T-helper 2 cell treated with Interferon-gamma antibody and Interleukin-4, amounts not matched to agents 100 ng/mL and 5 ng/mL, for 36 hours (primary cell): ENCODE data around the gene CACNA1F. TPM values are rescaled to one million over a fixed set of nuclear protein-coding genes. Genes with fewer than 3 reads are reported as not detected.

ENCODE experiments used
- intact Hi-C: fragments of 100-400 bp; cut with micrococcal nuclease; formaldehyde crosslinking; loops from one replicate; pipeline ENCODE4 v1.15.1; 2023
- total RNA-seq: library from RNA; stranded (reverse); gene quantifications from 2 replicates; pipeline ENCODE4 v1.2.3, GENCODE V29; 2022

CACNA1F gene
- 0.14 and 0.36 TPM in 2 replicates for total RNA-seq

DNA sequence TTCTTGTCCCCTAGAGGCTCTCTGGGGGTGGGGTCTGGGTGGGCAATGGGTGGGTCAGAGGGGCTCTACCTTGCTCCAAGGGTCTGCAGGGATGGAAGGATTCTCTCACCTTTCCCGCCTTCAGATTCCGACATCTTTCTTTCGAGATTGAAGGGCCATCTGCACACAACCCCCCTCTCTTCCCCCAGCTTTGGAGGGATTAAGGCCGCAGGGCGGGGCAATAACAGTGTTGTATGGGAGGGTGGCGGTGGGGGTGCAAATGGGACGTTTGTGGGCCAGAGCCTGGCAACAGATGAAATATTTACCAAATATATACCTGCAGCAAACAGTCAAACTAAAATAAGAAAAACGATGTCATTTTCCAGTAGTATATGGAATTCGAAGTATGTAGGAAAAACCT, at the start of gene CACNA1F:
Gene CACNA1F, minus strand, starts transcription at position 165 of the 400 bp plus-strand sequence. Its CDS starts 31 bp downstream, at position 134.
- intact Hi-C loops = no loop called here

DNA sequence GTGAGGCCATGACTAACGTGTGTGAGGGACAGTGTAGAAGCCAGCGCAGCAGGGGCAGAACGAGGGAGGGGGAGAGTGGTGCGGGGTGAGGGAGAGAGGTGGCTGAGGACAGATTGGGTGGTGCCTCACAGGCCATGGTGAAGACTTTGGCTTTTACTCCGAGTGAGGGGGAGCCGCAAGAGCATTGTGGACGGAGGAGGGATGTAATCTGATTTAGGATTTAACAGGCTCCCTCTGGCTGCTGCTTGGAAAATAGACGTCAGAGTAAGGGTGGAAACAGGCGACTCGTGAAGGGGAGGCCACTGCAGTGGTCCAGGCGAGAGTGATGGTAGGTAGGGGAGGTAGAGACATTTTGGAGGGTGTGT, 49.5 kb upstream of the CACNA1F start:
- intact Hi-C loops = no loop called here

DNA sequence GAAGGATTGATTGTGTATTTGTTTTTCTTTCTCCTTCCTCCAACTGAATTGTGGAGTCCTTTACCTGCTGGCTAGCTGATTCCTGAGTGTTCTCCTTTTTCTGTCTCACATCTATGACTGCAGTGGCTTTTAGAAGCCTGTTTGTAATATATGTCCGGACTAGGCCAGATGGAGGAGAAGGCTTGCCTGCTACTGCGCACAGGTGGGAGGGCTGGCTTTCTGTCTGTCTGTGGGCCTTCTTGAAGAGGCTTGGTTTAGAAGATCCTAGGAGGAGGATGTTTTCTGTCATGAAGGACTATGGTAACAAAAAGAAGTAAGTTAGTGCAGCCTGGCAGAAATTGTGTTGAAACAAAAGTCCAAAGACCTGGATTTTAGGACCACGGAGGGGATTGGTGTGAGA, 44.9 kb upstream of the CACNA1F start:
- intact Hi-C loops = loop anchor here (1.0 kb wide), 1 partner anchor 31 kb away; no protein-coding TSS in a partner anchor

DNA sequence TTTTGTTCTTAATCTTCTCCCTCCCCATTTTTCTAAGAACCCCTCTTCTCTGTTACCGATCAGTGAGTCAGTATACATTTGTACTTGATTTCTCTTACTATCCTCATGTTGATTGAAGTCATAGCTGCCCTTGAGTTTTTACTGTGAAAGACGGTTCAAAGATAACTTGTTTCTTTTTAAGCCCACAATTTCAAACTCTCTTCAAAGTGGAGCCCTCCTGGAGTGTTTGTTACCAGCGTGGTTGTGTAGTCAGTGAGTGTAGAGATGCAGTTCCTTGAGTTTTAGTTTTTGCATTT, 44.3 kb upstream of the CACNA1F start:
- intact Hi-C loops = no loop called here

DNA sequence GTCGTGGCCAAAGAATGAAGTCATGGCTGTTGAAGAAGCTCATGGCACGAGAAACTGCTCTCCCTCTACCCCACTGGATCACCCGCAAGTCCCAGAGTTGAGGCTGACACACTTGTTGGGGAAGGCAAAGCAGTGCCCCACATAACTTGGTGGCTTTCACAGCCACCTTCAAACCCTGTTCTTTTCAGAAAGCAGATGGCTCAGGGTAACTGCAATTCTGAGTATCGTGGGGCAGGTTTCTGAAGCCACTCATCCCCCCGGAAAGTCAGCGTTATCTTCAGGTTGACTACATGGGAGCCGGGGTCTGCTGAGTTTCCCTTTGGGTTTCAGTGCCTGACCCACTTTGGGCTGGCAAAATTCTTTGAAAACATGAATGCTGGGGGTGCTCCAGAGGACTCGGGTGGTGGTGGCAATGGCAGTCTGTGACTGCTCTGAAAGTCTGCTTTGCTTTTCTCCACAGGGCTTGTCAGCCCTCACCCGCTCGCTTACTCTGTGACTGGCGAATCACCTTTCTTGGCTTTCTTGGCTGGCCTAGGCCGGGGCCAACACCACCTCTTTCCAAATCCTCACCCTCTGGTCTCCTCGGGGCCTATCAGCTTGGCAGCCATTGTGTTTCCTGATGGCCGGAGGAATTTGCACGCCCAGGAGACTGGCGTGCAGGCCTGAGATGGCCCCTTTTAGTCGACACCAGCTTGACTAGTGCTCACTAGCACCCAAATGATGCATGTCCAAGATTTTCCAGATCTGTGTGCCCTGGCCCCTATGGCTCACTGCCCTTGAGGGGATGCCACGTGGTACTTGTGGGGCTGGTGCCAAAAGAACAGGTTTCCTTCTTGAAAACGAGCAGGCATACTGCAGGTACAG, 43.8 kb upstream of the CACNA1F start:
- intact Hi-C loops = no loop called here

DNA sequence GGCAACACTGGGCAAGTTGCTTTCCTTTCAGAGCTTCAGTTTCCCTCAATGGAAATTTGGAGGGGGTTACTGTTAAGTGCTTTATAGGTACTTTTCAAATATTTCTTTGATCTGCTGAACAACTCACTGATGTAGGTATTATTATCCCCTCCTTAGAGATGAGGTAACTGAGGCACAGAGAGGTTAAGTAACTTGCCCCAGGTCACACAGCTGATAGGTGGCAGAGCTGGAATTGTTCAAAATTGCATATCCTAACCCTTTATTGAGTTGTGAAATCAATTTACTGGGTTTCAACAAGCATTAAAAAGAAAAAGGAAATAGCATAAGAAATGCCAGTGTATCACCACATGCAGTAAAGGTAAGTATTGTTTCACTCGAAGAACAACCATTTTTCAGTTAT, 43.1 kb upstream of the CACNA1F start:
- intact Hi-C loops = no loop called here

DNA sequence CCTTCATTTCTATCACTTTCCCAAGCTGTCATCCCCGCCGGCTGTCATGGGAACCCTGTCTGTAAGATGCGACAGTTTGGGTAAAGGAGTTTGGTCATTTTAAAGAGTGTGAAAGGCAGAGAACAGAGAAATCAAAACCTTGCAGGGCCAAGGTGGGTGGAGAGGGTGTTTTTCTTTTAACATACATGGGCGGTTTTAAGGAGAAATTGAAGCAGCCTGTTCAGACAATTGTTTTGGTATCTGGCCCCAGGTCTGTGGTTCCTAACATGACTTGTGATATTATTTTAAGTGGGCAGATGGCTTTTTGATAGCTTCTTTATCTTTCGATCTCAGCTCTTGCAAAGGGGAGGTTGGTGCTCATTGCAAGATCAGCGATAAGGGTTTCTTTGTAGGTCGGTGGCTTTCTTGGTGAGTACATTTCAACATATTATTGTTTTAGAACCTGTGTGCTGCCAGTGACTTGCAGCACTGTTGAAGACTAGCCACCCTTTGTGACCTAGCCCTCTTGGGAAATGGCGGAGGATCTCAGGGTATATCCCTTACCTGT, 40.1 kb upstream of the CACNA1F start:
- intact Hi-C loops = loop anchor here (1.0 to 5.0 kb wide), 2 partner anchors 38 to 336 kb away; partner anchors contain the start of gene CCDC22

DNA sequence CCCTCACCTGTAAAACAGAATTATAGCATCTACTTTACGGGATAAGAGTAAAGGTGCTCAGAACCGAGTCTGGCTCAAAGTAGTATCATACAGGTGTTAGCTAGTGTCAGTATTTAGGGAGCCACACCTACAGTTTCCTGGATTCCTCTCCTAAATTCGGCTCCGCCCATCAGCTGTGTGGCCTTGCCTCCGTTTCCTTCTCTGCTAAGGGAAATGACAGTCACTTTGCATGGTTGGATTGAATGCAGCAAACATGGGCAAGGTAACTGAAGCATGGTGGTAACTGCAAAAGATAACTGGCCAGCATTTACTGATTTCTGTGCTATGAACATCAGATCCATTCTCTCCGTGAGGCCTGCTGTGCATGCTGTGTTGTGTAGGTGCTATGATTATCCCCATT, 39.3 kb upstream of the CACNA1F start:
- intact Hi-C loops = loop anchor here (5.0 kb wide), 1 partner anchor 335 kb away; no protein-coding TSS in a partner anchor

DNA sequence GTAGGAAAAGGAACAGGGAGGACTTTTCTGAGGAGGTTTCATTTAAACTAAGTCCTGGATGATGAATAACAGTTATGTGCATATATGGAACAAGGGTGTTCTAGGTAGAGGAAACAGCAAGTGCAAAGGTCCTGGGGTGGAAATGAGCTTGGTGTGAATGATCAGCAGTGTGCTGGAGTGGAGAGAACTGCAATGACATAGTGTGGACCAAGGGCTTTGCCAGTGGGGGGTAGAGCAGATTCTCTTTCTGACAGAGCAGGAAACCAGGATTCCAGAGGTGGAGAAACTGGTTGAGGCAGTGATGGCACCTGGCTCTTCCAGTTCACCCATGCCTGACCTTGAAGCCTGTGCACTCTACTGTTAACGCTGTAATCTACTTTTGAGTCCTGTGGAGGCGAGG, 38.2 kb upstream of the CACNA1F start:
- intact Hi-C loops = loop anchor here (5.0 kb wide), 1 partner anchor 334 kb away; no protein-coding TSS in a partner anchor

DNA sequence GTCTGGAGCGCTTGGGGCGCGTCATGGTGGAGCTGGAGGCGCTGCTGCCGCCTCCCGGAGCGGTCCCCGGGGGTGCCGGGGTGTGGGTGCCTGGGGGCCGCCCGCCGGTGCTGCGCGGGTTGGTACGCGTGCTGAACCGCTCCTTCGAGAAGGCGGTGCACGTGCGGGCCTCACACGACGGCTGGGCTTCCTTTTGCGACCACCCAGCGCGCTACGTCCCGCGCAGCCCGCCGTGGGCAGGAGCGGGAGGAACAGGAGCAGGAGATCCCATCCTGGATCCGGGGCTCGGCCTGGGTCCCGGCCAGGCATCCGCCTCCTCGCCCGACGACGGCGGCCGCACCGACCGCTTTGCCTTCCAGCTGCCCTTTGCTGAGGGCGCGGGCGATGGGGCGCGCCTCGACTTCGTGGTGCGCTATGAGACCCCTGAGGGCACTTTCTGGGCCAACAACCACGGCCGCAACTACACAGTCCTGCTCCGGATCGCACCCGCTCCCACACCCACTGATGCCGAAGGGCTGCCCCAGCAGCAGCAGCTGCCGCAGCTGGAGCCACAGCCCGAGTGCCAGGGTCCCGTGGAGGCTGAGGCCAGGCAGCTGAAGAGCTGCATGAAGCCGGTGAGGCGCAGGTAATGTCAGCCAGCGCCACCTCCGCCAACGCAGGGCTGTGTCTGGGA, 37.2 kb upstream of the CACNA1F start:
- intact Hi-C loops = loop anchor here (5.0 kb wide), 1 partner anchor 333 kb away; no protein-coding TSS in a partner anchor

DNA sequence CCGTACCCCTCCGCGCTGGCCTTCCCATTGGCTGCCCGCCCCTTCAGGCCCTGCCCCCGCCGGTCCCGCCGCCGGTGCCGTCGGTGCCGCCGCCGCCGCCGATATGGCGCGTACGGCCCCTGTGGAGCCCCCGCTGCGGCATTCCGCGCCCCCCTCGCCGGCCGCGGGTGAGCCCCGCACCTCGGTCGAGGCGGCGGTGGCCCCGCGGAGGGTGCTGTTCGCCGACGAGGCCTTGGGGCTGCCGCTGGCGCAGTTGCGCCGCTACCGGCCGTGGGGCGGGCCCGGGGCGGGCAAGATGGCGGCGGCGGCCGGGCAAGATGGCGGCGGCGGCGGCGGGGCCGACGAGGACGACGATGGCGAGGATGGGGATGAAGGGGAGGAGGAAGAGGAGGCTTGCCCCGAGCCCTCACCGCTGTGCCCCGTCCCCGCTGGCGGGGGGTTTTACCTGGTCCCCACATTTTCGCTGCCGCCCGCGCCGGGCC, 36.7 kb upstream of the CACNA1F start, which contains the start of gene PPP1R3F:
Gene PPP1R3F, plus strand, starts transcription at position 27 of the 482 bp plus-strand sequence. Its CDS starts 77 bp downstream, at position 104.
- intact Hi-C loops = loop anchor here (1.0 to 5.0 kb wide), 6 partner anchors 35 to 749 kb away; partner anchors contain the start of genes CCDC22, EBP and SYP

DNA sequence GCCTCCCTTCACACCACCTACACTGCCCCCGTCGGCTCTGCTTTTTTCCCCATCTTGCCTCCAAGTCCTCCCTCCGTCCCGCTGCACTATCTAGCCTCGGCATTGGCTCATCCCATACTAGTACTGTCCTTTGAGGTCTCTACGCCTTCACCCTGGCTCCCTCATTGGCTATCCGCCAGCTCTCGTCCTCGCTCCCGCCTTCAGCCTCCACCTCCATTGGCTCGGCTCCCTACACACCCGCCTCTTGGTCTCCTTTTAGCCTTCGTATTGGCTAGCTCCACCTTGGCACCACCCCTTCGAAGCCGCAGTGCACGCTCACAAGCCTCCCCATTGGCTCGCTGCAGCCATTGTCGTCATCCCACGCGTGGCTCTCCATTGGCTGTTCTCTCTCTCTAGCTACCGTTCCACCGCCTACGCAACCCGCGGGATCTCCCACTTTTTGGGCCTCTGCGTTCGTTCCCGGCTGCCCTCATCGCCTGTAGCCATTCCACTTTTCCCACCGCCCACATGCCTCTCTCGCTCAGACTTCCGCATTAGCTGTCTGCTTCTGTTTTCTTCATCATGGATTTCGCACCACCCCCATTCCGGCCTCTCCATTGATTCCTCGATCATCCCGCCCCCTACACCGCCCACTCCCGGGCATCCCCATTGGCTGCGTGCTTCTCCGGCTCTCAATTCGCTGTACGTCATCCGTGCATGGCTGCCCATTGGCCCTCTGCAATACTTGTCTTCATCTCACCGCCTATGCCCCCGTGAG, 36.0 kb upstream of the CACNA1F start:
- intact Hi-C loops = loop anchor here (1.0 to 2.0 kb wide), 5 partner anchors 34 to 748 kb away; partner anchors contain the start of genes CCDC22, EBP and SYP

DNA sequence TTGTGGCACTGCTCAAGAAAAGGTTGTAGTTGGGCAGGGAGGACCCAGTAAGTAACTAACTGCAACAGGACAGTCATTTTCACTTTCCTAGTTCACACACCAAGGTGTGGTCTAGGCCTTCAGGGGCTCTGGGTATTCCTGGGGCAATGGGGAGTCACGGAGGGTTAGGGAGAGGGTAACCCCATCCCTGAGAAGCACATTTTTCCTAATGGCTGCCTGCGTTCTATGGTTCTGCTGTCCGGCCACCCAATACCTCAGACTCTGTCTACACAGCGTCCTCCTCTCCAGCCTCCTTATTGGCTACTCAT, 35.5 kb upstream of the CACNA1F start:
- intact Hi-C loops = loop anchor here (1.0 to 2.0 kb wide), 5 partner anchors 33 to 747 kb away; partner anchors contain the start of genes CCDC22, EBP and SYP

DNA sequence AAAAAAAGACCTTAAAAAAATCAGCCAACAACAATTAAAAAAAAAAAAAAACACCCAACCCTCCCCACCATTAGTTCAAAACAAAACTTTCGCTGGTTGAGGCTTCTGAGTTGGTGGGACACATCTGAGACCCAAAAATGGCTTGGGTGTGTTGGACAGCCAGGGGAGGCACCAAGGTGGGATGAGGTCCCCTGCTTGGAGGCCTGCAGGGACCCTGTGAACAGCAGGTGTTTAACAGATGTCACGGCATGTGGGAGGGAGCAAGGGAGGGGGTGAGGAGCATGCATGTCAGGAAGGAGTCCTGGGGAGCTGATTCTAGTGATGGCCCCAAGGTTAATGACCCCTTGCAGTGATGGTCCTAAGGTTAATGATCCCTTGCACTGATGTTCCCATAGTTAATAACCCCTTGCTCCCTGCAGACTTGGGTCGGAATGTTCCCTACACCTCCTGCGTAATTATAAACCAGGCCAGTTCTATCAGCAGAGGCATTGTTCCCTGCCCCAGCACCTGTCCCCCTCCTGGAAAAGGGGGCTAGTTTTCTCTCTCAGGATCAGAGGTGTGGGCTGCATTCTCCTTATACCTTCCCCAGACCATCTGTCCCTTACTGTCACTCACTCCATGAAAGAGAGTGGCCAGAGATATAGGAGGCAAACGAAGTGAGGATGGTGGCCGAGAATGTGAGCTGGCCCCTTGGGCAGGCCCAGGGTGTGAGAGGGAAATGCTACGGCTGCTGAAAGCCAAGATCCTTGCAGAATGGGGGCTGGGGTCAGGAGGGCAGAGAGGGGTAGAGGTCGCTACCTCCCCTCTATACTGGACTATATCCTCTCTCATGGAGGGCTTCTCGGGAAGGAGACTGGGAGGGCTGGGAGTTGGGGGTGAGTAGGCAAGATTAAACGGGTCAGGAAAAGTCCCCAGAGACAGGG, 33.6 kb upstream of the CACNA1F start:
- intact Hi-C loops = no loop called here

DNA sequence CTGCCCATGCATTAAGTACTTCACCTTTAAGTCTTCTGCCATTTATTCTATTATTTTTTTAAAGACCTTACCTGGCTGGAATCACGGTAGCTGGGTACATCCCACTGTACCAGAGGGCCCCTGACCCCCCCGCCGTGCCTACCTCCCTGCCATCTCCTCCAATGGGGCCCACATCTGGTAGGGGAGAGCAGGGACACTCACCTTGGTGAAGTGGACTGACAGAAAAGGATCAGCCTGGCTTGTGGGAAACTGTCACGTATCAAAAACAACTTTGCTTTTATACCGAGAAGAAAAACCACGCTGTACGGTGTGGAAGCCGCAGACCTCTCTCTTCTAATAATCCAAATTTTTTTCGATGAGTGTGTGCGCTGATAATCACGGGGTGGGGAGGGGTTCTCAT, 31.3 kb upstream of the CACNA1F start, which contains the start of gene FOXP3:
Gene FOXP3, minus strand, starts transcription at position 251 of the 400 bp plus-strand sequence. CDS start 6,205 bp downstream, outside the sequence.
- intact Hi-C loops = no loop called here

DNA sequence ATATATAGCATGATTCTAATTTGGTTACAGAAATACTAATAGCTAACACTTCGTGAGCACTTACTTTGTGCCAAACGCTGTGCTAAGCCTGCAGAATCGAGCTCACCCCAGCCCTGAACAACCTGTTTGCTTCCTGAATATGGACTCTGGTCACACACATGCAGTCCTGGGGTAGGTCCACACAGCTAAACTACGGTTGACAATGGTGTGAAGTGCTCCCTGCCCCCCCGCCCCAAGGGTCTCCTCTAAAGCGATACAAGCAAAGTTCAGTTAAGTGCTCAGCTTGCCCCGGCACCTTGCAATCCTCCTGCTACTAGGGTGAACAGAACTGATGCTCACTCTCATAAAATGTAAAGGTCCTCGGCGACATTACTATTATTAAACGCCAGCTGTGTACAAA, 30.5 kb upstream of the CACNA1F start:
- intact Hi-C loops = no loop called here

DNA sequence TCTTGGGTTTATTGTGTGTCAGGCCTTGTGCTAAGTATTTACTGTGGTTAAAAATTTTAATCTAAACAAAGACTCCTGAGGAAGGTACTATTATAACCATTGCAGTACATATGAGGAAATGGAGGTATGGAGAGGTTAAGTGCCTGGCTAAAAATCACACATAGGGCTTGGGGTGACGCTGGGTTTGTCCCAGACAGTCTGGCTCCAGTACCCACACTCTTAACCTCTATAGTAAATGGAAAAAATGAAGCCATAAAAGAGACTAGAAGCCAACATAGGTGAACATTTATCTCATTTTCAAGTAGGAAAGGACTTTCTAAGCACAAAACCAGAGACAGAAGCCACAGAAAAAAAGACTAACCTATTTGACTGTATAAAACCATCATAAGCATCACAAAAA, 29.5 kb upstream of the CACNA1F start:
- intact Hi-C loops = no loop called here

DNA sequence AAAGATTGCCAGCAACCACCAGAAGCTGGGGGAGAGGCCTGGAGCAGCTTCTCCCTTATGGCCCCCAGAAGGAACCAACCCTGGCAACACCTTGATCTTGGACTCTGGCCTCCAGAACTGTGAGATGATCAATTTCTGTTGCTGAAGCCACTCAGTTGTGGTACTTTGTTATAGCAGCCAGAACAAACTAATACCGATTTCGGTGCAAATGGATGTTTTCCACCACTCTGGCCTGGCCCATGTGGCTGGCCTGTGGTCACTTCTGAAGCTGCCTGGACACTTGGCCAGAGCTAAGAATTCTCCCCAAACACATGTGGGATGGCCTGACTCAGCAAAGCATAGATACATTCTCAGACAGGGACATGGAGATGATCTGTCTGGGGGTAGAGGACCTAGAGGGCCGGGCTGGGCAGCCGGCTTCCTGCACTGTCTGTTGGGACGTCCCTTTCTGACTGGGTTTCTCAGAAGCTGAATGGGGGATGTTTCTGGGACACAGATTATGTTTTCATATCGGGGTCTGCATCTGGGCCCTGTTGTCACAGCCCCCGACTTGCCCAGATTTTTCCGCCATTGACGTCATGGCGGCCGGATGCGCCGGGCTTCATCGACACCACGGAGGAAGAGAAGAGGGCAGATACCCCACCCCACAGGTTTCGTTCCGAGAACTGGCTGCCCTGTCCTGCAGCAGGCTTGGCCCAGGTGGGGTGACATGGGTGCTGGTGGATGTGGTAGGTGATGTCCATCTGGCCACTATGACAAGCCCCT, 27.3 kb upstream of the CACNA1F start:
- intact Hi-C loops = no loop called here

DNA sequence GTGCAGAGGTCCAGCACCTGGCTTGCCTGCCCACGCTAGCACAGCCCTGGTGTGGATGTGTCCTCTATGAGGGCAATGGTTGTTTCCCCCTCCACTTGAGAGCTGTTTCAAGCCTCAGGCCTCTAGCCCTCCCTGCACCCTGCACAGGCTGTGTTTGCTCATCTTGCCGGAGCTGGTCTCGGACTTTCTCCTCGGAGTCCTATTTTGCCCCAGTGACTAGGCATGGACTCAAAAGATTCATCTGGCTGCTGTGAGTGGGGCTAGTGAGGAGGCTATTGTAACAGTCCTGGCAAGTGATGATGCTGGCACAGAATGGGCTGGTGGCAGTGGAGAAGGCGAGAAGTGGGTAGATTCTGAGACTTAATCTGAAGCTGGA, 25.6 kb upstream of the CACNA1F start:
- intact Hi-C loops = no loop called here
